Measurements from ENCODE around the gene TMEM14C.
"Not testable (repeated sequence)": the region's sequence is repeated elsewhere in the genome, so short reads cannot be mapped to it uniquely, and the experiment has no call there.

The TMEM14C gene

DNA sequence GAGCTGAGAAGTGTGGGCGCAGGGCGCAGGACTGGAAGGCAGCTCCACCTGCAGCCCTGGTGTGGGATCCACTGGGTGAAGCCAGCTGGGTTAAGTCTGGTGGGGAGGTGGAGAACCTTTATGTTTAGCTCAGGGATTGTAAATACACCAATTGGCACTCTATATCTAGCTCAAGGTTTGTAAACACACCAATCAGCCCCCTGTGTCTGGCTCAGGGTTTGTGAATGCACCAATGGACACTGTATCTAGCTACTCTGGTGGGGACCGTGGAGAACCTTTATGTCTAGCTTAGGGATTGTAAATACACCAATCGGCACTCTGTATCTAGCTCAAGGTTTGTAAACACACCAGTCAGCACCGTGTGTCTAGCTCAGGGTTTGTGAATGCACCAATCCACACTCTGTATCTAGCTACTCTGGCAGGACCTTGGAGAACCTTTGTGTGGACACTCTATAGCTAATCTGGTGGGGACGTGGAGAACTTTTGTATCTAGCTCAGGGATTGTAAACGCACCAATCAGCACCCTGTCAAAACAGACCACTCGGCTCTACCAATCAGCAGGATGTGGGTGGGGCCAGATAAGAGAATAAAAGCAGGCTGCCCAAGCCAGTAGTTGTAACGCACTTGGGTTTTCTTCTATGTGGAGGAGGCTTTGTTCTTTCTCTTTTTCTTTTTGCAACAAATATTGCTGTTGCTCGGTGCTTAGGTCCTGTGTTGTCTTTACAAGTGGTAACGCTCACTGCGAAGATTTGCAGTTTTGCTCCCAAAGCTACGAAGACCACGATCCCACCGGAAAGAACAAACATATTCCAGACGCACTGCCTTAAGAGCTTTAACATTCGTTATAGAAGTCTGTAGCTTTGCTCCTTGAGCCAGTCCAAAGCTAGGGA is 1.7 kb upstream of the TMEM14C start:
- not testable (repeated sequence) for DNase-seq (ENCODE audit: low spot score)

DNA sequence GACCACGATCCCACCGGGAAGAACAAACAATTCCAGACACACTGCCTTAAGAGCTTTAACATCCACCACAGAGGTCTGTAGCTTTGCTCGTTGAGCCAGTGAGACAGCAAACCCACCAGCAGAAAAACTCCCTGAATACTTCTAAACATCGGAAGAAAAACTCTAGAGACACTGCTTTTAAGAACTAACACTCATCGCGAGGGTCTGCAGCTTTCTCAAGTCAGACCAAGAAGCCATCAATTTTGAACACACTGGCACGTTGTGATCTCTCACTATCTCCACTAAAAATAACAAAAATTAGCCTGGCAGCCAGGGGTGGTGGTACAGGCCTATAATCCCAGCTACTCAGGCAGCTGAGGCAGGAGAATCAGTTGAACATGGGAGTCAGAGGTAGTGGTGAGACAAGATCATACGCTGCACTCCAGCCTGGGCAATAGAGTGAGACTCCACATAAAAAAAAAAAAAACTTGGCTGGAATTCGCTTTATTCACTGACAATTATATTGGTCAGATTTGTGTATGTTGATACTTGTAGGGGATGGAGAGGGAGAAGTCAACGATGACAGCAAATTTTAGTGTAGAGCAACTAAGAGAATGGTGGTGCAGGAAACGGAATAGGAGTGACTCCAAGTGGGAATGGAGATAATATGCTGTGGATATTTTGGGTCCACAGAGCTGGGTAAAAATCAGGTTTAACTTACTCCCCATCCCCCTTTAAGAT is 860 bp upstream of the TMEM14C start:
- no peak for DNase-seq (ENCODE audit: low spot score)

DNA sequence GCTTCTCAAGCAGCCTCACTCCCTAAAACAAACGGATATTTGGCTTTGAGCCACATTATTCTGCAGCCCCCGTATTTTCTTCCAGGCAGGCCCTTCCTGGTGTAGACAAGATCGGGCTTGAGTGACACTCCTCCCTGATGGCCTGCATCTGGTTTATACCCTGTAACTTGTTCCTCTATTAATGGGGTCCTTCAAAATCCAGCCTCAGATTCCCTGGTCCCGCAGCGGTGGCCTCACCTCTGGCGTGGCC is 375 bp upstream of the TMEM14C start:
- no peak for DNase-seq (ENCODE audit: low spot score)

DNA sequence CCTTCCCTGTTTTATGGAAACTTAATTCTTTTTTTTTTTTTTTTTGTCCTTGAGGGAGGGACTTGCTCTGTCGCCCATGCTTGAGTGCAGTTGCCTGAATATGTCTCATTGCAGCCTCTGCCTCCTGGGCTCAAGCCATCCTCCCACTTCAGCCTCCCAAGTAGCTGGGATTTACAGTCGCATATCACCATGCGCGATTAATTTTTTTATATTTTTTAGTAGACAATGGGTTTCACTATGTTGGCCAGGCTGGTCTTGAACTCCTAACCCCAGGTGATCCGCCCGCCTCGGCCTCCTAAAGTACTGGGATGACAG is 654 bp downstream of the TMEM14C start:
- DNase-seq (ENCODE audit: low spot score) = no peak

DNA sequence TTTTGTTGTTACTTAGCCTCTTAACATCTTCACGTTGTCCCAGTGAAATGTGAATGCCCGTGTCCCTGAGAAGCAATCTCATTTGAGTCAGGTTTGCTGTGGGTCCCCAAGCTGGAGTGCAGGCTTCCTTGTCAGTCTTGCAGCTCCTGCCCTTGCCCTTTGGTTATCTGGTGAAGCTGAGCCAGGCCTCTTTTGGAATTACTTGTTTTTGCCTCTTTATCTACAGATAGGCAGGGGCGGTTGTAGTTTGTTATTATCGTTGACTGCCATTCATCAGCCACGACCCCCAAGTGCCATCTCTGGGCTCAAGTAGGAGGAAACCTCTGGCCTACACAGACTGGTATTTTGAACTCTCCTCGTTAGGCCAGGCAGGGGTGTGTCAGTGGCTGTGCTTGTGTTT is 2.2 kb downstream of the TMEM14C start:
- no peak for DNase-seq (ENCODE audit: low spot score)

DNA sequence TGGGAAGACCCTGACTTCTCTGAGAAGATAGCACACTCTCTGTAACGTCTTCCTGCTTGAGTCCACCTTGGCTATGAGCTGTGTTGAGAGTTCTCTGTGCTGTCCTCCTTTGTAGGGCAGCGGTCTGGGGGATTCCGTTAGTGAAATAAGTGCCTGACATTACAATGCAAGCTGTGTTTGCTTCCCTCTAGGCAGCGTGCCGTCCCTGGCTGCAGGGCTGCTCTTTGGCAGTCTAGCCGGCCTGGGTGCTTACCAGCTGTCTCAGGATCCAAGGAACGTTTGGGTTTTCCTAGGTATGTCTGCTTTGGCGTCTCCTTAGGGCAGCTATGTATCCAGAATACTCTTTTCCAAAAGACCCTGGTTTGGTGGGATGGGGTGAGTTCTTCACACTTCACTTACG is 2.8 kb downstream of the TMEM14C start:
- DNase-seq (ENCODE audit: low spot score) = no peak

DNA sequence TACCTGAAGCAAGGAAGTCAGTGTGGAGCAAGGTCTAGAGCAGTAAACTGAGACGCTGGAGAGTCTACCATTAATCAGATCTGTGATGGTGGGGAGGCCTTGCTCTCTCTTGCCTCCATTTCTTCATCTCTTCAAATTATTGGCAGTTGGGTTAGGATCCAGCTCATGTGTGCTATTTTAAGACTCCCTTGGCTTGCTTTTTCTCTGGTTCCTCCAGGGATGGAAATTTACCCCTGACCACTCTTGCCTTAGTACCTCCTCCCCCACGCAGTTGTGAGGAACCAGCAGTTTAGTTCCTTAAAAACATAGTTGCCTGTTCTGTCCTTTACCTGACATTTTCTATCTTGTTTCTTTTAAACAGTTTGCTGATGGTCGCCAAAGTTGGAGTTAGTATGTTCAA is 7.4 kb downstream of the TMEM14C start:
- DNase-seq (ENCODE audit: low spot score) = no peak

DNA sequence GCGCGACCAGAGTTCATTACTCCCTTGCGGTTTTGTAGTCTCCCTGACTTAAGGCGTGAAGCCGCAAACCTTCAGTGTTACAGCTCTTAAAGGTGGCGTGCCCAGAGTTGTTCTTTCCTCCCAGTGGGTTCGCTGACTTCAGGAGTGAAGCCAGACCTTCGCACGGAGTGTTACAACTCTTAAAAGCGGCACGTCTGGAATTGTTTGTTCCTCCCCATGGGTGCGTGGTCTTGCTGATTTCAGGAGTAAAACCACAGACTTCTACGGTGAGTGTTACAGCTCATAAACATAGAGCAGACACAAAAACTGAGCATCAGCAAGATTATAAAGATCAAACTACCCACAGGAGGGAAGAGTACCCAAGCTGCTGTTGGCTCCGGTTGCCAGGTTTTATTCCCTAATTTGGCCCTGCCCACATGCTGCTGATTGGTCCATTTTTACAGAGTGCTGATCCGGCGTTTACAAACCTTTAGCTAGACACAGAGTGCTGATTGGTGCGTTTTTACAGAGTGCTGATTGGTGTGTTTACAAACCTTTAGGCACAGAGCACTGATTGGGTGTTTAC is 10.4 kb downstream of the TMEM14C start:
- DNase-seq (ENCODE audit: low spot score) = no peak

DNA sequence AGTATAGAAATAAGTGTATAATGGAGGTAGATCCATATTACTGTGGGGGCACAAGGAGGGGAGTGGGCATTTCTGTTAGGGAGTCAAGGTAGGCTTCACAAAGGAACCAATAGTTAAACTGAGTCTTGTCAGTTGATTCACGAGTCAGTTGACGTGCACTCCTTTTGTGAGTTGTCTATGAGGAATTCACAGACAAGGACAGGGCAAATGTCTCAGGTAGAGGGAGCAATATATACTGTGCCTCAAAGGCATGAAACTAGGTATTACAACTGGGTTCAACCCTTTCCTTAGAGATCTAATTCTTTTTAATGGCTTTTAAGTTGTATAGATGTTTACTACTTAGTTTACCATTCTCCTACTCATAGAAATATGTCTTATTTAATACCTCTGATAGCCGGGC is 11.0 kb downstream of the TMEM14C start:
- no peak for DNase-seq (ENCODE audit: low spot score)

DNA sequence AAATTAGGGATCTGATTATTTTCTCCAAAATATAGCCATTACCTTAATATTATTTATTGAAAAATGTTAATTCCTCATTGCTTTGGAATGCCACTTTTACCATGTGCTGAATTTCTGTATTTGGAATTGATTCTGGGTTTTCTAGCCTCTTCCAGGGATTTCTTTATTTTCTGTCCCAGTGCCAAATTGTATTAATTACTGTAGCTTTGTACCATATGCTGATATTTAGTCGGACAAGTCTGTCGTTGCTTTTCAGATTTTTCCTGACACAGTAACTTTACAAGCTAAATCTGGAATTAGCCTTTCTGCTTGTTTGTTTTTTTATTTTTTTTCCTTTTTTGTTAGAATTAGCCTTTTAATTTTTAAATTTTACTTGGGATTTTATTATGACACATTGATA is 13.9 kb downstream of the TMEM14C start:
- DNase-seq (ENCODE audit: low spot score) = no peak

DNA sequence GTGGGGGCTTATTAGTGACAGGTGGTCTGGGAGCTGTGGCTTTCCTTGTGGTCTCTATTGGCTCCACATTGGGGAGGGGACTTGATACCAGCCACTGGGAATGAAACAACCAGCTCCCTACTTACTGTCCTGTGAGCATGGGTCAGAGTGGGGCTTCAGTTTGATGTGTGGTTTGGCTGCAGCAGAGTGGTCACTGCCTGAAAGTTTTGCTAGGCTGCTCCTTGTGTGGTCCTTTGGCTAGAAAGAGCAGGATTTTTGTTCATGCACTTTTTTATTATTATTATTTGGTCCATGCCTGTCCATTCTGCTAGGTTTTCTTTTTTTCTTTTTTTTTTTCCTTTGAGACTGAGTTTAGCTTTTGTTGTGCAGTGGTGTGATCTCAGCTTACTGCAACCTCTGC is 17.2 kb downstream of the TMEM14C start:
- no peak for DNase-seq (ENCODE audit: low spot score)

DNA sequence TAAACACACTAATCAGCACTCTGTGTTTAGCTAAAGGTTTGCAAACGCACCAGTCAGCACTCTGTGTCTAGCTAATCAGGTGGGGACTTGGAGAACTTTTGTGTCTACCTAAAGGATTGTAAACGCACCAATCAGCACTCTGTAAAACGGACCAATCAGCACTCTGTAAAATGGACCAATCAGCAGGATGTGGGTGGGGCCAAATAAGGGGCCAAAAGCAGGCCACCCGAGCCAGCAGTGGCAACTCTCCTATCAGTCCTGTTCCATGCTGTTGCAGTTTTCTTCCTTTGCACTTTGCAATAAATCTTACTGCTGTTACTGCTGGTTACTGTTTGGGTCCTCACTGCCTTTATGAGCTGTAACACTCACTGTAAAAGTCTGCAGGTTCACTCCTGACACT is 18.8 kb downstream of the TMEM14C start:
- not testable (repeated sequence) for DNase-seq (ENCODE audit: low spot score)

DNA sequence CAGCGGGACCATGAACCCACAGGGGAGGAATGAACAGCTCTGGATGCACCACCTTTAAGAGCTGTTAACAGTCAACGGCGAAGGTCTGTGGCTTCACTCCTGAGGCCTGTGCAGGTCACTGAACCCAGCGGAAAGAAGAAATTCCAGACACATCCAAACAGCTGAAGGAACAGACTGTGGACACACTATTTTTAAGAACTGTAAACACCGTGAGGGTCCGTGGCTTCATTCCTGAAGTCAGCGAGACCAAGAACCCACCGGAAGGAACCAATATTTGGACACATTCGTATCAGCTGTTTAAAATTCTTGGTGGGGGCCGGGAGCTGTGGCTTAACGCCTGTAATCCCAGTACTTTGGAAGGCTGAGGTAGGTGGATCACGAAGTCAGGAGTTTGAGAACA is 19.4 kb downstream of the TMEM14C start:
- DNase-seq (ENCODE audit: low spot score) = no peak

DNA sequence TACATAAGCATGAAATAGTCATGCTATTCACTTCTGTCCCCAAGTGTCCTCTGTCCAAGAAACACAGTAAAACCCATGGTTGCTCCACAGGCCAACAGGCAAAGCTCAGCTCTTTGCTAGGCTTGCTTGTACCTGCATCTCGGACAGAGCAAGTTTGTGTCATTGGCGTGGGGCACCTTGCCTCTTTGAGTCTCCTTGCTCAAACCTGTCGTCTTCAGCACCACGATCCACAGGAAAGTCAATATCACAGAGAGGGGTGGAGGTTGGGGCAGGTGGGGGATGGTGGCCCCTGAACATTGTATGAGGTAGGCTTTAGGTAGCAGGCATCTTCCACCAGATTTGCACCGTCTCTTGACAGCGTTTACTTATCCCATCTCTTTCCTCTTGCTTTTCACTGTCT is 20.6 kb downstream of the TMEM14C start:
- no peak for DNase-seq (ENCODE audit: low spot score)

DNA sequence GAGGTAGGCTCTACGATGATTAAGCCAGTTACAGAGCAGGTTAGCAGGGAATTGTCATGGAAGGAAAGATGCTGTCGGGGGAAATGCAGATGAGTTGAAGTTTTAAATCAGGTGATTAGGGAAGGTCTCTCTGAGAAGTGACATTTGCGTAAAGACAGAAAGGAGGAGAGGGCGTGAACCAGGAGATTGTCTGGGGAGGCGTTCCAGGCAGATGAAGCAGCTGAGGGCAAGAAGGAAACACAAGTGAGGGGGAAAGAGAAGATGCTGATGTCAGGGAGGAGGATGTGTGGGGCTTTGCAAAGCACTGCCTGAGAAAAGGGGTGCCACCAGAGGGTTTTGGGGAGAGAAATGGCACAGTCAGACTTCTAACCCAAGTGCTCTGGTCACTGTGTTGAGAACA is 22.2 kb downstream of the TMEM14C start:
- DNase-seq (ENCODE audit: low spot score) = no peak

DNA sequence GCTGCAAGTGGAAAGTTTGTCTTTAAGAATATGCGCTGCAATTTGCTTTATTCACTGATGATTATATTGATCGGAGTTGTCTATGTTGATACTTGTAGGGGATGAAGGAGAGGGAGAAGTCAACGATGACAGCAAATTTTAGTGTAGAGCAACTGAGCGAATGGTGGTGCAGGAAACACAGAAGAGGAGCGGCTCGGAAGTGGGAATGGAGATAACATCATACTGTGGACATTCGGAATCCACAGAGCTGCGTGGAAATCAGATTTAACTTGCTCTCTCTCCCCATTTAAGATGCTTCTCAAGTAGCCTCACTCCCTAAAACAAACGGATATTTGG is 24.0 kb downstream of the TMEM14C start:
- DNase-seq (ENCODE audit: low spot score) = no peak

DNA sequence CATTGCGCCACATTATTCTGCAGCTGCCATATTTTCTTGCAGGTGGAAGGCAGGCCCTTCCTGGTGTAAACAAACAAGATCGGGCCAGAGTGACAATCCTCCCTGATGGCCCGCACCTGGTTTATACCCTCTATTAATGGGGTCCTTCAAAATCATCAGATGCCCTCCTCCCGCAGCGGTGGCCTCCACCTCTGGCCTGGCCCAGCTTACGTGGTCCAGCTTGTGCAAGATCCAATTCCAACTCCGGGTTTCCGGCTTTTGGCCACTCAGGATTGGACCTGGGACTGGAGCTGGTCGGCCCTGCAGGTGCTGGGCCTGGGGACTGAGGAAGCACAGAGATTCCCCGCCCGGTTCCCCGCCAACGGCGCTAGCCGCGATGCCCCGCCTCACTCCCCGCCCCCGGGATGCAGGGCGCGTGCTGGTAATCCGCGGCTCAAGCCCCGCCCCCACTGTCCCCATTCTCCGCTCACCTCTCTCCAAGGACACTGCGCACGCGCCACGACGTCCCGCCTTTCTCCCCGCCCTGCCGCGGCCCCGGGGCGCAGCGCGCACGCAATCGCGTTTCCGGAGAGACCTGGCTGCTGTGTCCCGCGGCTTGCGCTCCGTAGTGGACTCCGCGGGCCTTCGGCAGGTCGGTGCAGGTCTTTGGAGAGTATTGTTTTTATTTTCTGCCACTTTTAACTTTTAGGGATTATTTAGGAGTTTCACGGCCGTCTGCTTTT is 24.5 kb downstream of the TMEM14C start, which contains the start of gene TMEM14B:
Gene TMEM14B (plus strand): TSS at position 555 of the 722 bp plus-strand sequence. CDS start 1,441 bp downstream, outside the sequence.
- DNase-seq (ENCODE audit: low spot score) = peak; percentile 100

DNA sequence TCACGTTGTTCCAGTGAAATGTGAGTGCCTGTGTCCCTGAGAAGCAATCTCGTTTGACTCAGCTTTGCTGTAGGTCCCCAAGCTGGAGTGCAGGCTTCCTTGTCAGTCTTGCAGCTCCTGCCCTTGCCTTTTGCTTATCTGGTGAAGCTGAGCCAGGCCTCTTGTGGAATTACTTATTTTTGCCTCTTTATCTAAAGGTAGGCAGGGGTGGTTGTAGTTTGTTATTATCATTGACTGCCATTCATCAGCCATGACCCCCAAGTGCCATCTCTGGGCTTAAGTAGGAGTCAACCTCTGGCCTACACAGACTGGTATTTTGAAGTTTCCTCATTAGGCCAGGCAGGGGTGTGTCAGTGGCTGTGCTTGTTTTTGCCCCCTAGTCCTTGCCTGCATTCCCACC is 26.9 kb downstream of the TMEM14C start:
- DNase-seq (ENCODE audit: low spot score) = no peak

DNA sequence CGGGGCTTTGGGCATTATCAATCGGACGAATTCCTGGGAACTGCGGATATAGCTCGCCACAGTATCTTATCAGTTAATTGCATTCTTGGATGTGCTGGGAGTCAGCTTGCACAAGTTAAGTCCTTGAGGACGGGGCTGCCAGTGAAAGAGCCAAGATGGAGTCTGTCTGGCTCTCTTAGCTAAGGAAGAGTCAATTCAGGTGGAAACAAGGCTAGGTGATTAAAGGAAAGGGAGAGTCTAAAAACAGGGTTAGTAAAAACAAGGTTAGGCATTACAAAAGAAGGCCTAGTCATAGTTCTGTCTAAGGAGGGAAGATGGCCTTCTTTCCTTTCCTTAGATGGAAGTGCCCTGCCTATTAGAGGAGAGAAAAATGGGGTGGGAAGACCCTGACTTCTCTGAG is 27.7 kb downstream of the TMEM14C start:
- DNase-seq (ENCODE audit: low spot score) = not testable (repeated sequence)

DNA sequence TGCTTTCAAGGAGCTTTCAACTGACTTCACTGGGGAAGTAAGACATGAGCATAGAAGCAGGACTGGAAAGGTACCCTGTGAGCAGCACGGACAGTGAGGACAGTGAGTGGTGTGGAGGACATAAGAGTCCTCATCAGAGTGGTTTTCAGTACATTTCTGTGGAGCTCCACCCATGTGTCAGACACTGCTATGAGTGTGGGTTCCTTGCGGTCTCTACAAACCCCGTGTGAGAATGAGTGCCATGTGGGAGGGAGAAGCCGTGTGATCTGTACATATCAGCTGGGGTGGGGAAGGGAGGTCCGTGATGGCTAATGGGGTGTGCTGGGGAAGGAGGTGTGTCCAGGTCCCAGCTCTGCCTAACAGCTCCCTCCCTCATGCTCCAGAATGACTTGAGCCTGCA is 28.9 kb downstream of the TMEM14C start:
- DNase-seq (ENCODE audit: low spot score) = not testable (repeated sequence)

DNA sequence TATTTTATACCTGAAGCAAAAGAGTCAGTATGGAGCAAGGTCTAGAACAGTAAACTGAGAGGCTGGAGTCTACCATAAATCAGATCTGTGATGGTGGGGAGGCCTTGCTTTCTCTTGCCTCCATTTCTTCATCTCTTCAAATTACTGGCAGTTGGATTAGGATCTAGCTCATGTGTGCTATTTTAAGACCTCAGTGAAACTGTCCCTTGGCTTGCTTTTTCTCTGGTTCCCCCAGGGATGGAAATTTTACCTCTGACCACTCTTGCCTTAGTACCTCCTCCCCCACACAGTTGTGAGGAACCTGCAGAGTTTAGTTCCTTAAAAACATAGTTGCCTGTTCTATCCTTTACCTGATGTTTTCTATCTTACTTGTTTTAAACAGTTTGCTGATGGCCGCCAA is 33.2 kb downstream of the TMEM14C start:
- DNase-seq (ENCODE audit: low spot score) = no peak

DNA sequence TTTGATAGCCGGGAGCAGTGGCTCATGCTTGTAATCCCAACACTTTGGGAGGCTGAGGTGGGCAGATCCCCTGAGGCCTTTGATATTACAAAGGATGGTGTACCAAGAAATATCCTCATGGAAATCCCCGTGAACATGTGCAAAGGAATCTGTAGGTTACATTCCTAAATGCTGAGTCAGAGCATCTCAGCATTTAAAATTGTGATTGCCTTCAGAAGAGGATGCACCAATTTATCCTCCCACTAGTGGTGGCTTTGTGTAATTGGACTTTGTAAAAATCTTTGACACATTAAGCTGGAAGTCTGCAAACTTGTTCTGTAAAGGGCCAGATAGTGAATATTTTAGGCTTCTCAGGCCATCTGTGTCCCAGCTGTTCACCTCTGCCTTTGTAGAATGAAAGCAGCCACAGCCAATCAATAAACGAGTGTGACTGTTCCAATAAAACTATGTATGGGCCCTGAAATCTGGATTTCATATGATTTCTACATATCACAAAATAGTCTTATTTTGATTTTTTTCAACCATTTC is 36.5 kb downstream of the TMEM14C start:
- peak; percentile 69 for DNase-seq (ENCODE audit: low spot score)

DNA sequence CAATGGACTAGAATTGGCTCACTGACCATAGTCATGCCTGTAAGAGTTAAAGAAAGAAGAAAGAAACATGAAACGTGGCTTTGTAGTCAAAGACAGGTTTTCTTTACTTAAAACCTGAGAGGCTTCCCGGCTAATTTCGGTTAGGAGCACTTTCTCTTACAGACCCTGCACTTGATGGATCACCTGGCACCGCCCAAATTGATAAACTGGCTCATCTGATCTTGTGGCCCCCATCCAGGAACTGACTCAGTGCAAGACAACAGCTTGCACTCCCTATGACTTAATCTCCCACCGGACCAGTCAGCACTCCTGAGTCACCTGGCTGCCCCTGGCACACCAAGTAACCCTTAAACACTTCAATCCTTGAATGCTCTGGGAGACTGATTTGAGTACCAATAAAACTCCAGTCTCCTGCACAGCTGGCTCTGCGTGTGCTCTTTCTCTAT is 37.0 kb downstream of the TMEM14C start:
- DNase-seq (ENCODE audit: low spot score) = no peak

Measured in COLO829 (cell line).